OCI-LY1 (cell line): ENCODE results near the gene BAG5.

Source experiments
- EZH2 ChIP-seq: fragments of 200-600 bp; sonication (generic), shearing (Covaris generic); IDR thresholded peaks from 2 replicates; pipeline ENCODE4 v1.8.0; 2017; ENCODE audit warnings: borderline replicate concordance, mixed run types, mild to moderate bottlenecking, antibody characterized with exemption, low read length, moderate library complexity, mixed read lengths
- TF ChIP-seq, protein P1 (sequence below): fragments of 200-600 bp; sonication (generic), shearing (Covaris generic); IDR thresholded peaks from 2 replicates; pipeline ENCODE4 v1.5.1; 2017; ENCODE audit warnings: mild to moderate bottlenecking, antibody characterized with exemption, low read length, moderate library complexity, mixed read lengths

DNA sequence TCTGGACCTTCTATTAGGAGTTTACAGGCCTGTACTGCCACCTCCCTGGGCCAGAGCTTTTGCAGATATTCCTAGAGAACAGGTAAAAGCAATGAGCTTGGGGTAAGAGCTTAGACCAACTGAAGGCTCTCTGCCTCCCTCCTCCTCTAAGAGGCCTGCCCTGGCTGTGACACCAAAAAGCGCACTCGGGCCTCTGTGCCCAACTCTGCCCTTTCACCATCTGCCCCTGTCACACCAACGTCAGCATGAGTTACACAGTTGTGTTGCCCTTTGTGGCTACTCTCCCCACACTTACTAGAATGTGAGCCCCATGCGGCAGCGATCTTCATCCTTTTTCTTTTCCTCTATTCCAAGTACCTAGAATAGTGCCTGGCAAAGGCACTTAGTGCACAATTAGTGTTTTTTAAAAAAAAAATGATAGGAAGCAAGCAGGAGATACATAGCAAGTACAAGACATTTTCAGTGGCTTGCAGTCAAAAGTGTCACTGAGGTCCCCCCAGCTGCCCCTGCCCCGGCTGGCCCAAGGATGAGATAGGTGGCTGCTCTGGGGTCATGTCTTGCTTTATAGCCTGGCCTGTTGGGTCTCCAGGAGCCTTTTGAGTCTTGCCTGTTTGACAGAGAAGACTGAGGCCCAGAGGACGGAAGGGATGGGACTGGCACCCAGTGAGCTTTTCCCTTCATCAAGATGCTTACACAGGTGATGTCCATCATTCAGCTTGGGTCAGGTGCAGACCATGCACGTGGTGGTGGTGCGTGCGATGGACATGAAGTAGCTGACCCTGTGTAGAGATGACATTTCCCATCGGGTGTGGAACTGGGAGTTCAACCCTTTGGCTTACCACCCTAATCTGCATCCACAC, 52.4 kb downstream of the BAG5 start:
- TF ChIP-seq, protein P1, sequence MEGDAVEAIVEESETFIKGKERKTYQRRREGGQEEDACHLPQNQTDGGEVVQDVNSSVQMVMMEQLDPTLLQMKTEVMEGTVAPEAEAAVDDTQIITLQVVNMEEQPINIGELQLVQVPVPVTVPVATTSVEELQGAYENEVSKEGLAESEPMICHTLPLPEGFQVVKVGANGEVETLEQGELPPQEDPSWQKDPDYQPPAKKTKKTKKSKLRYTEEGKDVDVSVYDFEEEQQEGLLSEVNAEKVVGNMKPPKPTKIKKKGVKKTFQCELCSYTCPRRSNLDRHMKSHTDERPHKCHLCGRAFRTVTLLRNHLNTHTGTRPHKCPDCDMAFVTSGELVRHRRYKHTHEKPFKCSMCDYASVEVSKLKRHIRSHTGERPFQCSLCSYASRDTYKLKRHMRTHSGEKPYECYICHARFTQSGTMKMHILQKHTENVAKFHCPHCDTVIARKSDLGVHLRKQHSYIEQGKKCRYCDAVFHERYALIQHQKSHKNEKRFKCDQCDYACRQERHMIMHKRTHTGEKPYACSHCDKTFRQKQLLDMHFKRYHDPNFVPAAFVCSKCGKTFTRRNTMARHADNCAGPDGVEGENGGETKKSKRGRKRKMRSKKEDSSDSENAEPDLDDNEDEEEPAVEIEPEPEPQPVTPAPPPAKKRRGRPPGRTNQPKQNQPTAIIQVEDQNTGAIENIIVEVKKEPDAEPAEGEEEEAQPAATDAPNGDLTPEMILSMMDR: no peak
- TF ChIP-seq EZH2: no peak
